GM19043 (cell line): ENCODE data around the gene OR56A4.
"Not testable (repeated sequence)": the region's sequence is repeated elsewhere in the genome, so short reads cannot be mapped to it uniquely, and the experiment has no call there.

Experiments used
- ATAC-seq: cut with Tn5 transposase; IDR thresholded peaks from one replicate; pipeline ENCODE4 v1.9.1; 2021; ENCODE audit warnings: low read depth; ENCODE audit not compliant: unreplicated experiment

The OR56A4 gene

GRCh38 chr11:5966958-5967357 is 39.8 kb downstream of the OR56A4 start:
- ATAC-seq = no peak

GRCh38 chr11:5960704-5961320 is 45.9 kb downstream of the OR56A4 start:
- ATAC-seq = not testable (repeated sequence)

- no peak for ATAC-seq
Observed at GRCh38 chr11:5955586-5955985, 51.2 kb downstream of the OR56A4 start.
